Middle frontal gyrus (tissue), 1 donor: ENCODE data around the gene PXN.
"Not testable (repeated sequence)": the region's sequence is repeated elsewhere in the genome, so short reads cannot be mapped to it uniquely, and the experiment has no call there.

ENCODE experiments used
- DNase-seq: peaks from one replicate; pipeline ENCODE4 v3.0.0-alpha.2; 2015; ENCODE audit warnings: low spot score; ENCODE audit errors: extremely low spot score

PXN gene

GRCh38 chr12:120211904-120212283 is 53.6 kb downstream of the PXN start:
- DNase-seq, result no peak

DNA sequence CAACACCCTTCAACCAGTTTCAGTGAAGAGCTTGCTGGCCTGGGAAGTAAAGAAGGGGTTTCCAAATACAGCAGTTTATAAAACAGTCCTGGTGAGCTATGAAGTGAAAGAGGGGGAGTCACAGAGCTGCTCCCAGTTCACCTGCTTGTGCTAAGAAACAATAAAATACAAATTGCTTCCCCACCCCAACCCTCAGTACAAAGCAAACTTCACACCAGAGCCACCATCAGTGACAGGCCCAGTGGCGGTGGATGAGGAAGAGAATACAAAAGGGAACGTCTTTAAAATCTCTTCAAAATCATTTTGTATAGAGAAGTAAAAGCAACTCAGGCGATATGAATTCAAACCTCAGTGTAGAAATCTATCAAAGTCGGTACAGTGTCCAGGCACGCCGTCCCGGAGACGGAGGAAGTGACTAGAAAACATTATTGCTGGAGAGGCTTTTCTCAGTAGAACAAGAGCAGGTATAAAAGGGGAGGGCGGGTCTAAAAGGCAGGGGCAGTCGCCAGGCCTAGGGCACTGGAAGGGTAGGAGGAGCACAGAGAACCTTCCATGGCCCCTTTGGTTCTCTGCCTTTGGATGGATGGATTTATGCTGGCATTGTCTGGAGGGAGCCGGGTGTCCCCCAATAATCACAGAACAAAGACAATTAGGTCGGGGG is 54.2 kb downstream of the PXN start:
- DNase-seq, result no peak

- no peak for DNase-seq
Measured at GRCh38 chr12:120209851-120210250, 55.7 kb downstream of the PXN start.

DNA sequence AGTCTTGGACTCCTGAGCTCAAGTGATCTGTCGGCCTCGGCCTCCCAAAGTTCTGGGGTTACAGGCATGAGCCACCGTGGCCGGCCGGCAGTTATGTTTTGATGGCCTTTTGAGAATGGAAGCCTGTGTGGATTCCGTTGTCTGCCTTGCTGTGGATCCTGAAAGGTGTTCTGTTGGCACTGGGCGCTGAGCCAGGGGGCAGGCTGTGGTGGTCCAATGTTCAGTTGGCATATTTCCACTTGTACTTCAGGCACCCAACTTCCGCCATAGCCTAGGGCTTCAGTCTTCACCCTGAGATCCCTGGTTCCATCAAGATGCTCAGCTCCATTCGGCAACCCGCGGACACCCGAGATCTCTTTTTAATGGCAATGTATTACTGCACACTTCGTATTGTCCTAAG is 58.3 kb downstream of the PXN start:
- no peak for DNase-seq

DNA sequence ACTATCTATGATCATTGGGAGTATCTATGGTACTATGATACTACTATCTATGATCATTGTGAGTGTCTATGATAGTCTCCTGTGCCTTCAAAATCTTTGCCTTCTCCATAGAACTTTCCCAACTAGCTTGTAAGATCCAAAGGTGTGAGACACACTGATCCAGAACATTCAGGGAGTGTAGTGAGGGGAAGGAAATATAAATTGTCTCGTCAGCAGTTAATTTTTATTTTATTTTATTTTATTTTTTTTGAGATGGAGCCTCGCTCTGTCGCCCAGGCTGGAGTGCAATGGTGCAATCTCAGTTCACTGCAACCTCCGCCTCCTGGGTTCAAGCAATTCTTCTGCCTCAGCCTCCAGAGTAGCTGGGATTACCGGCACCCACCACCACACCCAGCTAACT is 58.7 kb downstream of the PXN start:
- DNase-seq, result not testable (repeated sequence)

- no peak for DNase-seq
Measured at GRCh38 chr12:120206228-120206627, 59.3 kb downstream of the PXN start.

DNA sequence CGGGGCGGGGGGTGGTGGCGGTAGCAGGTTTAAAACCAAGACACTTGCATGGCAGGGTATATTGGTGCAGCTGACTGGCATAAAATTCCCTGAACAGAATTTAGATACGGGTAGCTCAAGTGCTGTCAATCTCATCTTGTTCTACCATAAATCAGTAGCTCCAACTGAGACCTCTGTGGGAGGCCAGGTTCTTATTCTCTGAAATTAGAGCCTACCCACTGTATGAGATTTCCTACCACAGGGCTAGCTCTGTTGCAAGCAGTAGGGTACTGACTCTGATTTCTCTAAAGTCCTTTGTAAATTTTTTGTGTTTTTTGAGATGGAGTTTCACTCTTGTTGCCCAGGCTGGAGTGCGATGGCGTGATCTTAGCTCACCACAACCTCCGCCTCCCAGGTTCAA is 61.4 kb downstream of the PXN start:
- DNase-seq, result no peak

GRCh38 chr12:120200364-120200800 is 65.1 kb downstream of the PXN start:
- no peak for DNase-seq

- no peak for DNase-seq
Measured at GRCh38 chr12:120199595-120200306, 65.8 kb downstream of the PXN start.

DNA sequence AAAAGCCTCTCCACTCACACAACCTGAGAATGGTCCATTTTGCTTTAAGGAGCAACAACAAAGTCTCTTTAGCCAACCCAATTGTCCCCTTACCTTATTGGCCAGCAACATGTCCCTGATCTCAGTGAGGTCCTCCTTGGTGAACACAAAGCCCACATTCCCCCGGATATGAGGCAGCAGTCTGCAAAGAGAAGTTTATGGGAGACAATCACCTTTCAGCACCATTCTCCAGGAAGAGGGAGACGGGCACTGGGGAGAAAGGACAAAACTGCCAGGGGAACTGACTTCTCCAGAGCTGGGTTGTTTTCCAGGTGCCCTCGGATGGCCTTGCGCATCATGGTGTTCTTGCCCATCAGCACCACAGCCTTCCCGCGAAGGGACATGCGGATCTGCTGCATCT is 66.5 kb downstream of the PXN start:
- no peak for DNase-seq

GRCh38 chr12:120197542-120197887 is 68.0 kb downstream of the PXN start:
- DNase-seq, result no peak

GRCh38 chr12:120196817-120197541 is 68.6 kb downstream of the PXN start:
- not testable (repeated sequence) for DNase-seq

GRCh38 chr12:120196363-120196762 is 69.2 kb downstream of the PXN start:
- DNase-seq, result no peak

- peak; percentile 55 for DNase-seq
Measured at GRCh38 chr12:120194534-120195395, 70.8 kb downstream of the PXN start, which contains the start of gene GCN1. GCN1 (minus strand) TSS chr12:120194715; CDS start chr12:120194697, 18 bp downstream.

- no peak for DNase-seq
Measured at GRCh38 chr12:120194226-120194533, 71.3 kb downstream of the PXN start.

GRCh38 chr12:120193286-120193685 is 72.2 kb downstream of the PXN start:
- DNase-seq, result not testable (repeated sequence)

- no peak for DNase-seq
Measured at GRCh38 chr12:120190985-120191480, 74.5 kb downstream of the PXN start.

- DNase-seq, result no peak
Measured at GRCh38 chr12:120190386-120190785, 75.1 kb downstream of the PXN start.

- no peak for DNase-seq
Measured at GRCh38 chr12:120186654-120187053, 78.9 kb downstream of the PXN start.

- no peak for DNase-seq
Measured at GRCh38 chr12:120183211-120183631, 82.3 kb downstream of the PXN start.

DNA sequence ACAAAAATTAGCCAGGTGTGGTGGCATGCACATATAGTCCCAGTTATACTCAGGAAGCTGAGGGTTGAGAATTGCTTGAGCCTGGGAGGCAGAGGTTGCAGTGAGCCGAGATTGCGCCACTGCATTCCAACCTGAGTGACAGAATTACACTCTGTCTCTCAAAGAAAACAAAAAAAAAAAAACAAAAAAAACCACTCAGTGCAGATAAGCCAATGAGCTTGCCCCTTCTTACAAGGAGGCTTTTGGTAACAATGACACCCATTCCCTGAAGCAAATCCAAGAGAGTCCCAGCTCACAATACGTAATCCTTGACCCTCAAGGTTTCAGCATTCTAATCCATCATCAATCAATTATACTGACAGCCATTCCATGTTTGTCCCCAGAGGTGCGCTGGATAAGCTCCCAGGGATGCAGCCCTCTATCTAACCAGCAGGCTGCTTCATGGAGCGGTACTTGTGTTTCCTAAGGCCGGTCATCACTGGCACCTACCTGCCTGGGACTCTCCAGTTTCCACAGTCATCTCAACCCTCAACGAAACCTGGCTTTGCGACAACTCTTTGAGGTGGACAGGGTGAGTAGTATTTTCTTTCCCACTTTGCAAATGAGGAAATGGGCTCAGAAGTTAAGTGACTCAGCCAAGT is 83.4 kb downstream of the PXN start:
- no peak for DNase-seq
